H9 (cell line): ENCODE results near the gene GPR108. TPM values are rescaled to one million over a fixed set of nuclear protein-coding genes. Genes with fewer than 3 reads are reported as not detected.

Experiments used
- DNase-seq: peaks from one replicate; pipeline ENCODE4 v3.0.0-alpha.2; 2017
- H2AFZ ChIP-seq: one replicate; pipeline ENCODE4 v1.6.1; 2013; ENCODE audit warnings: mild to moderate bottlenecking, low read length, control low read depth, moderate library complexity
- H2AK5ac ChIP-seq: 2 replicates; pipeline ENCODE4 v1.6.1; 2013; ENCODE audit warnings: low read length, control low read depth, mixed read lengths; ENCODE audit not compliant: insufficient read length
- H2BK120ac ChIP-seq: one replicate; pipeline ENCODE4 v1.6.1; 2013; ENCODE audit warnings: low read depth, mild to moderate bottlenecking, low read length, control low read depth, inconsistent platforms; ENCODE audit not compliant: poor library complexity, severe bottlenecking
- H2BK12ac ChIP-seq: 2 replicates; pipeline ENCODE4 v1.6.1; 2013; ENCODE audit warnings: low read length, control low read depth, mixed read lengths, low read depth; ENCODE audit not compliant: insufficient read length
- H2BK15ac ChIP-seq: 2 replicates; pipeline ENCODE4 v1.6.1; 2013; ENCODE audit warnings: low read depth, low read length, control low read depth
- H2BK20ac ChIP-seq: one replicate; pipeline ENCODE4 v1.6.1; 2013; ENCODE audit warnings: low read depth, mild to moderate bottlenecking, low read length, control low read depth, inconsistent platforms; ENCODE audit not compliant: poor library complexity, severe bottlenecking
- H2BK5ac ChIP-seq: 2 replicates; pipeline ENCODE4 v1.6.1; 2013; ENCODE audit warnings: low read length, control low read depth, mixed read lengths; ENCODE audit not compliant: insufficient read length
- H3K14ac ChIP-seq: 2 replicates; pipeline ENCODE4 v1.6.1; 2013; ENCODE audit warnings: low read length, control low read depth; ENCODE audit not compliant: insufficient read depth
- H3K18ac ChIP-seq: 2 replicates; pipeline ENCODE4 v1.6.1; 2013; ENCODE audit warnings: low read depth, mild to moderate bottlenecking, mixed read lengths, low read length, control low read depth; ENCODE audit not compliant: insufficient read length
- H3K23ac ChIP-seq: 2 replicates; pipeline ENCODE4 v1.6.1; 2013; ENCODE audit warnings: low read length, control low read depth, mixed read lengths, low read depth; ENCODE audit not compliant: insufficient read length
- H3K23me2 ChIP-seq: 2 replicates; pipeline ENCODE4 v1.6.1; 2013; ENCODE audit warnings: low read depth, mild to moderate bottlenecking, mixed read lengths, low read length, control low read depth; ENCODE audit not compliant: insufficient read length, poor library complexity, severe bottlenecking
- H3K27ac ChIP-seq: 2 replicates; pipeline ENCODE4 v1.5.1; 2013; ENCODE audit warnings: low read length, control low read depth, mixed read lengths, low read depth; ENCODE audit not compliant: insufficient read length
- H3K27me3 ChIP-seq: 2 replicates; pipeline ENCODE4 v1.6.1; 2013; ENCODE audit warnings: low read length, control low read depth, inconsistent platforms; ENCODE audit not compliant: insufficient read depth
- H3K4ac ChIP-seq: 2 replicates; pipeline ENCODE4 v1.6.1; 2013; ENCODE audit warnings: low read depth, mild to moderate bottlenecking, control low read depth, inconsistent platforms, low read length, moderate library complexity
- H3K4me1 ChIP-seq: 2 replicates; pipeline ENCODE4 v1.6.1; 2013; ENCODE audit warnings: low read length, control low read depth, inconsistent platforms; ENCODE audit not compliant: insufficient read depth
- H3K4me2 ChIP-seq: 2 replicates; pipeline ENCODE4 v1.6.1; 2013; ENCODE audit warnings: low read length, control low read depth, mixed read lengths; ENCODE audit not compliant: insufficient read length, insufficient read depth
- H3K56ac ChIP-seq: 2 replicates; pipeline ENCODE4 v1.6.1; 2013; ENCODE audit warnings: low read depth, mild to moderate bottlenecking, mixed read lengths, low read length, control low read depth; ENCODE audit not compliant: insufficient read length
- H3K79me1 ChIP-seq: 2 replicates; pipeline ENCODE4 v1.6.1; 2013; ENCODE audit warnings: low read depth, mild to moderate bottlenecking, moderate library complexity, low read length, control low read depth, inconsistent platforms; ENCODE audit not compliant: insufficient read depth, poor library complexity, severe bottlenecking
- H3K79me2 ChIP-seq: 2 replicates; pipeline ENCODE4 v1.6.1; 2013; ENCODE audit warnings: low read length, control low read depth, inconsistent platforms; ENCODE audit not compliant: insufficient read depth
- H3K9ac ChIP-seq: 2 replicates; pipeline ENCODE4 v1.6.1; 2013; ENCODE audit warnings: low read length, control low read depth, mixed read lengths; ENCODE audit not compliant: insufficient read length; ENCODE audit errors: extremely low read depth
- H3K9me3 ChIP-seq: one replicate; pipeline ENCODE4 v1.6.1; 2013; ENCODE audit warnings: low read depth, low read length, inconsistent platforms; ENCODE audit not compliant: control insufficient read depth
- H3T11ph ChIP-seq: one replicate; pipeline ENCODE4 v1.6.1; 2013; ENCODE audit warnings: mild to moderate bottlenecking, low read length, control low read depth, inconsistent platforms
- H4K20me1 ChIP-seq: one replicate; pipeline ENCODE4 v1.6.1; 2013; ENCODE audit not compliant: control insufficient read depth, insufficient read length, insufficient read depth
- H4K5ac ChIP-seq: 2 replicates; pipeline ENCODE4 v1.6.1; 2013; ENCODE audit warnings: low read depth, mild to moderate bottlenecking, mixed read lengths, low read length, control low read depth; ENCODE audit not compliant: insufficient read length
- H4K8ac ChIP-seq: replicated peaks from 2 replicates; pipeline ENCODE4 v1.6.1; 2013; ENCODE audit warnings: low read length, control low read depth, mixed read lengths, low read depth; ENCODE audit not compliant: insufficient read length
- H4K91ac ChIP-seq: 2 replicates; pipeline ENCODE4 v1.6.1; 2013; ENCODE audit warnings: low read depth, mild to moderate bottlenecking, moderate library complexity, mixed read lengths, low read length, control low read depth; ENCODE audit not compliant: insufficient read length
- H3K27ac Mint-ChIP-seq, 3 experiments: 2 replicates in 2 of 3; 3 replicates in 1 of 3; pipeline ENCODE4 v1.8.0; 2020 to 2021; ENCODE audit warnings: mixed read lengths in 3 of 3, mild to moderate bottlenecking in 1 of 3, moderate library complexity in 1 of 3
- H3K27me3 Mint-ChIP-seq: 2 replicates; pipeline ENCODE4 v1.8.0; 2021; ENCODE audit warnings: low read depth, mild to moderate bottlenecking, moderate library complexity, mixed read lengths
- H3K36me3 Mint-ChIP-seq, 3 experiments: 2 replicates in 2 of 3; 3 replicates in 1 of 3; pipeline ENCODE4 v1.8.0; 2020 to 2021; ENCODE audit warnings: low read depth in 3 of 3, mixed read lengths in 3 of 3; ENCODE audit not compliant: insufficient read depth in 1 of 3
- H3K4me1 Mint-ChIP-seq, 2 experiments: 2 replicates each; pipeline ENCODE4 v1.8.0; 2020; ENCODE audit warnings: mixed read lengths in 2 of 2
- H3K4me3 Mint-ChIP-seq, 2 experiments: 2 replicates in 1 of 2; 3 replicates in 1 of 2; pipeline ENCODE4 v1.8.0; 2020 to 2021; ENCODE audit warnings: mild to moderate bottlenecking in 2 of 2, mixed read lengths in 2 of 2, moderate library complexity in 1 of 2
- H3K9me3 Mint-ChIP-seq, 2 experiments: 2 replicates in 1 of 2; 3 replicates in 1 of 2; pipeline ENCODE4 v1.8.0; 2020; ENCODE audit warnings: mild to moderate bottlenecking in 2 of 2, mixed read lengths in 2 of 2, moderate library complexity in 1 of 2
- CTCF ChIP-seq: fragments of 200-600 bp; sonication (generic); conservative IDR thresholded peaks from 3 replicates; pipeline ENCODE4 v1.8.0; 2021; ENCODE audit warnings: antibody characterized with exemption, mild to moderate bottlenecking
- WGBS: extraction: QIAGEN DNeasy Blood & Tissue Kit; methylation state at CpG from one replicate; pipeline ENCODE4 v1.1.7; 2013; ENCODE audit warnings: missing lambda C conversion rate, low lambda C conversion rate, mixed read lengths; ENCODE audit not compliant: insufficient read length; ENCODE audit errors: extremely low coverage; 5-methylcytosine and 5-hydroxymethylcytosine counted together
- long read RNA-seq: library from polyadenylated mRNA; unstranded; transcript quantifications from one replicate; pipeline ENCODE4 v2.0.0, GENCODE V29; 2020
- total RNA-seq: library from RNA; stranded (reverse); gene quantifications from 2 replicates; pipeline ENCODE4 v1.2.1, GENCODE V29; 2021

GPR108 gene
- total RNA-seq = 38.2 and 39.3 TPM in 2 replicates
- long read RNA-seq, transcript GPR108-201 (18 exons, 2,057 nt) = minor isoform, 79 of 281 reads
- long read RNA-seq, transcript GPR108-202 (18 exons, 2,009 nt) = major isoform, 118 of 281 reads
- long read RNA-seq, partial matches to known transcripts = 13 of 281 reads
- long read RNA-seq, other reads (novel, unspliced or antisense) = 69 of 281 reads

DNA sequence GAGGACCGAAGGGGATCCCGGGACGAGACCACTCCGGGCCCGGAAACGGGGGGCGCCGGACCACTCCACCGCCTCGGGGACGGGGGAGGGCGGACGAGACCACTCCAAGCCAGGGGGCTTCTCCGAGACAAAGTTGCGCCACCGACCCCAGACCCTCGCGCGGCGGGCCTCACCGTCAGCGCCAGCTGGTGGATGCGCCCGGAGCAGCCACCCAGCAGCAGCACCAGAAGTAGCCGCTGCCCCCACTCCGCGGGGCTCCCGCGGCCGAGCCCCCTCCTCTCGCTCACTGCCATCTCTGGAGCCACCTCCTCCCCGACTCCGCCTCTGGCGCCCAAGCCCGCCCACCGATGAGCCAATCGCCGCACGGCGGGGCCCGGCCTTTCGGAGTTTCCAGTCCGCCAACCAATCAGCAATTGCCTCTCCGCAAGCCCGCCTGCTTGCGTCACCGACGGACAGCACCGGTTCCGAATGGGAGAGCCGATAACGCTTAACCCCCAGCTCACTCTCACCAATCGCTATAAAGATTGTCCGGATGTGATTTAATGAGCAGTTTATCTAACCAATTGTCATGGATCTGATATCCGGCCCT lies at the start of gene GPR108:
TSS of gene GPR108 (minus strand) at position 297 of the 589 bp plus-strand sequence. CDS start at position 293, 4 bp downstream.
- no peak within 1 kb of the TSS for H3T11ph ChIP-seq
- Mint-ChIP-seq H3K9me3 (no peaks in the 10 kb centered on the region), H3K27ac (peak within 1 kb of the TSS; percentile 95 to 98 (median 97)), H3K4me3 (peak within 1 kb of the TSS; percentile 88 to 97), H3K36me3 (peaks cover 9 to 16% (median 12%) of the 10 kb centered on the region in 3 experiments), H3K4me1 (peaks cover 37 to 50% of the 10 kb centered on the region in 2 experiments), H3K27me3 (no peaks in the 10 kb centered on the region)
- no peak within 1 kb of the TSS for H2BK120ac ChIP-seq
- DNase-seq = peak; percentile 100
- peaks cover 2% of the 10 kb centered on the region for H4K20me1 ChIP-seq
- H2BK15ac ChIP-seq = peak within 1 kb of the TSS; percentile 2; the same call in 1 of the 2 replicates
- H2BK20ac ChIP-seq = no peak within 1 kb of the TSS
- no peak within 1 kb of the TSS for H4K5ac ChIP-seq
- no peaks in the 10 kb centered on the region for H3K27me3 ChIP-seq
- peak within 1 kb of the TSS; percentile 42 for H3K27ac ChIP-seq
- H4K8ac ChIP-seq = no peak within 1 kb of the TSS
- no peak within 1 kb of the TSS for H2BK12ac ChIP-seq
- no peak within 1 kb of the TSS for H3K56ac ChIP-seq
- H4K91ac ChIP-seq = no peak within 1 kb of the TSS
- H3K14ac ChIP-seq = peak within 1 kb of the TSS; percentile 98
- no peaks in the 10 kb centered on the region for H3K9me3 ChIP-seq
- peaks cover 7% of the 10 kb centered on the region; the same call in 1 of the 2 replicates for H3K4me1 ChIP-seq
- H3K79me2 ChIP-seq = no peaks in the 10 kb centered on the region; the same call in 1 of the 2 replicates
- peak within 1 kb of the TSS; percentile 97 for H3K4me2 ChIP-seq
- TF ChIP-seq CTCF = no peak
- H2BK5ac ChIP-seq = no peak within 1 kb of the TSS
- peak within 1 kb of the TSS; percentile 72 for H3K9ac ChIP-seq
- no peak within 1 kb of the TSS for H2AFZ ChIP-seq
- H3K18ac ChIP-seq = peak within 1 kb of the TSS; percentile 98
- no CpG with 5 or more reads among the region's 55 CpGs for WGBS
- no peak within 1 kb of the TSS for H3K23ac ChIP-seq
- H2AK5ac ChIP-seq = no peak within 1 kb of the TSS
- peaks cover 25% of the 10 kb centered on the region for H3K23me2 ChIP-seq
- no peaks in the 10 kb centered on the region for H3K79me1 ChIP-seq
- no peak within 1 kb of the TSS for H3K4ac ChIP-seq
